HEK293 (cell line): ENCODE results near the gene ABHD4.

Experiments
- CTCF ChIA-PET: fragments of 350-600 bp; formaldehyde crosslinking; extraction: SDS; loops from one replicate; lab custom pipeline; 2021; ENCODE audit warnings: antibody characterized with exemption; lab: Yijun Ruan, JAX
- POLR2A ChIA-PET: fragments of 300-600 bp; formaldehyde crosslinking; extraction: SDS; loops from one replicate; lab custom pipeline; 2020; ENCODE audit warnings: antibody characterized with exemption, inconsistent platforms; lab: Yijun Ruan, JAX
- H3K27ac ChIP-seq: fragments of 200-500 bp; sonication (Bioruptor generic); 2 replicates; pipeline ENCODE4 v1.5.1; 2014; ENCODE audit warnings: low read depth, low read length, control low read depth, inconsistent platforms; ENCODE audit errors: extremely low read depth
- H3K36me3 ChIP-seq, 2 experiments: fragments of 200-500 bp in 1 of 2; sonication (Bioruptor generic) in 1 of 2; 1 replicate in 1 of 2; 2 replicates in 1 of 2; pipeline ENCODE4 v1.5.1; 2014 to 2017; ENCODE audit warnings: inconsistent platforms in 2 of 2, low read length in 2 of 2; ENCODE audit not compliant: control insufficient read depth in 2 of 2, insufficient read depth in 1 of 2
- H3K4me1 ChIP-seq: fragments of 200-500 bp; sonication (Bioruptor generic); 2 replicates; pipeline ENCODE4 v1.5.1; 2014; ENCODE audit warnings: mild to moderate bottlenecking, low read length, inconsistent platforms; ENCODE audit not compliant: control insufficient read depth, insufficient read depth
- H3K4me3 ChIP-seq: 2 replicates; pipeline ENCODE4 v1.5.1; 2011; ENCODE audit warnings: low read depth, mild to moderate bottlenecking, control low read depth, low read length, moderate library complexity
- H3K9me3 ChIP-seq: fragments of 200-500 bp; sonication (Bioruptor generic); 2 replicates; pipeline ENCODE4 v1.5.1; 2014; ENCODE audit warnings: low read depth, low read length, inconsistent platforms; ENCODE audit not compliant: control insufficient read depth, insufficient read depth
- BCL11B ChIP-seq: fragments of 450-650 bp; formaldehyde crosslinking; IDR thresholded peaks from 2 replicates; pipeline ENCODE4 v1.5.1; 2016; ENCODE audit warnings: low read depth, missing biosample characterization, missing genetic modification characterization
- GFI1B ChIP-seq: fragments of 450-650 bp; formaldehyde crosslinking; IDR thresholded peaks from 2 replicates; pipeline ENCODE4 v1.5.1; 2016; ENCODE audit warnings: missing biosample characterization, missing genetic modification characterization
- KLF16 ChIP-seq: fragments of 450-650 bp; formaldehyde crosslinking; IDR thresholded peaks from 2 replicates; pipeline ENCODE4 v1.5.1; 2017; ENCODE audit warnings: missing biosample characterization, missing genetic modification characterization
- KLF8 ChIP-seq: fragments of 450-650 bp; formaldehyde crosslinking; IDR thresholded peaks from 2 replicates; pipeline ENCODE4 v1.5.1; 2016; ENCODE audit warnings: missing biosample characterization, missing genetic modification characterization
- PRDM1 ChIP-seq: fragments of 450-650 bp; formaldehyde crosslinking; IDR thresholded peaks from 2 replicates; pipeline ENCODE4; 2016; ENCODE audit warnings: missing biosample characterization, missing genetic modification characterization
- SCRT2 ChIP-seq: fragments of 450-650 bp; formaldehyde crosslinking; IDR thresholded peaks from 2 replicates; pipeline ENCODE4 v1.5.1; 2016; ENCODE audit warnings: missing biosample characterization, missing genetic modification characterization
- SETDB1 ChIP-seq: IDR thresholded peaks from one replicate; pipeline ENCODE4 v1.6.1; 2017; ENCODE audit warnings: mild to moderate bottlenecking, low read length, moderate library complexity, mixed read lengths; ENCODE audit not compliant: insufficient read length
- YY2 ChIP-seq: fragments of 450-650 bp; formaldehyde crosslinking; IDR thresholded peaks from 2 replicates; pipeline ENCODE4 v1.5.1; 2016; ENCODE audit warnings: missing biosample characterization, missing genetic modification characterization
- ZFP37 ChIP-seq: fragments of 450-650 bp; formaldehyde crosslinking; IDR thresholded peaks from 2 replicates; pipeline ENCODE4 v1.5.1; 2016; ENCODE audit warnings: missing biosample characterization, missing genetic modification characterization
- ZNF10 ChIP-seq: fragments of 450-650 bp; formaldehyde crosslinking; IDR thresholded peaks from 2 replicates; pipeline ENCODE4 v1.5.1; 2017; ENCODE audit warnings: missing biosample characterization, missing genetic modification characterization
- ZNF114 ChIP-seq: fragments of 450-650 bp; formaldehyde crosslinking; IDR thresholded peaks from 2 replicates; pipeline ENCODE4 v1.5.0; 2017; ENCODE audit warnings: missing biosample characterization, missing genetic modification characterization
- ZNF133 ChIP-seq: fragments of 450-650 bp; formaldehyde crosslinking; IDR thresholded peaks from 2 replicates; pipeline ENCODE4 v1.5.1; 2016; ENCODE audit warnings: missing biosample characterization, missing genetic modification characterization
- ZNF138 ChIP-seq: fragments of 450-650 bp; formaldehyde crosslinking; IDR thresholded peaks from 2 replicates; pipeline ENCODE4 v1.5.1; 2016; ENCODE audit warnings: missing biosample characterization, missing genetic modification characterization, borderline replicate concordance
- ZNF211 ChIP-seq: fragments of 450-650 bp; formaldehyde crosslinking; IDR thresholded peaks from 2 replicates; pipeline ENCODE4 v1.5.1; 2016; ENCODE audit warnings: low read depth, missing biosample characterization, missing genetic modification characterization
- ZNF302 ChIP-seq: fragments of 450-650 bp; formaldehyde crosslinking; IDR thresholded peaks from 2 replicates; pipeline ENCODE4 v1.5.1; 2016; ENCODE audit warnings: missing biosample characterization, missing genetic modification characterization, low read depth
- ZNF585B ChIP-seq: fragments of 450-650 bp; formaldehyde crosslinking; IDR thresholded peaks from 2 replicates; pipeline ENCODE4 v1.5.1; 2016; ENCODE audit warnings: missing biosample characterization, missing genetic modification characterization
- ZNF600 ChIP-seq: fragments of 450-650 bp; formaldehyde crosslinking; IDR thresholded peaks from 2 replicates; pipeline ENCODE4 v1.5.1; 2016; ENCODE audit warnings: missing biosample characterization, missing genetic modification characterization
- ZNF610 ChIP-seq: fragments of 450-650 bp; formaldehyde crosslinking; IDR thresholded peaks from 2 replicates; pipeline ENCODE4 v1.5.1; 2016; ENCODE audit warnings: missing biosample characterization, missing genetic modification characterization, borderline replicate concordance
- ZNF664 ChIP-seq: fragments of 450-650 bp; formaldehyde crosslinking; IDR thresholded peaks from 2 replicates; pipeline ENCODE4 v1.5.1; 2016; ENCODE audit warnings: missing biosample characterization, missing genetic modification characterization
- ZNF670 ChIP-seq: fragments of 450-650 bp; formaldehyde crosslinking; IDR thresholded peaks from 2 replicates; pipeline ENCODE4 v1.5.1; 2016; ENCODE audit warnings: missing biosample characterization, missing genetic modification characterization, low read depth
- ZNF776 ChIP-seq: fragments of 450-650 bp; formaldehyde crosslinking; IDR thresholded peaks from 2 replicates; pipeline ENCODE4 v1.5.0; 2017; ENCODE audit warnings: missing biosample characterization, missing genetic modification characterization, borderline replicate concordance
- ZNF785 ChIP-seq: fragments of 450-650 bp; formaldehyde crosslinking; IDR thresholded peaks from 2 replicates; pipeline ENCODE4 v1.5.1; 2016; ENCODE audit warnings: missing biosample characterization, missing genetic modification characterization
- ZSCAN23 ChIP-seq: fragments of 450-650 bp; formaldehyde crosslinking; IDR thresholded peaks from 2 replicates; pipeline ENCODE4 v1.5.1; 2016; ENCODE audit warnings: missing biosample characterization, missing genetic modification characterization
- ZSCAN30 ChIP-seq: fragments of 450-650 bp; IDR thresholded peaks from 2 replicates; pipeline ENCODE4 v1.5.1; 2018; ENCODE audit warnings: missing biosample characterization, mild to moderate bottlenecking, missing genetic modification characterization, moderate library complexity
- ZSCAN5A ChIP-seq: fragments of 450-650 bp; formaldehyde crosslinking; IDR thresholded peaks from 2 replicates; pipeline ENCODE4 v1.5.1; 2016; ENCODE audit warnings: missing biosample characterization, missing genetic modification characterization
- TF ChIP-seq, protein P1 (sequence below): fragments of 450-650 bp; formaldehyde crosslinking; IDR thresholded peaks from 2 replicates; pipeline ENCODE4 v1.5.1; 2016; ENCODE audit warnings: missing biosample characterization, missing genetic modification characterization, borderline replicate concordance

Gene ABHD4

GRCh38 chr14:22602862-22603261, 4.8 kb downstream of the ABHD4 start (continued):
- no peak for TF ChIP-seq KLF8

DNA sequence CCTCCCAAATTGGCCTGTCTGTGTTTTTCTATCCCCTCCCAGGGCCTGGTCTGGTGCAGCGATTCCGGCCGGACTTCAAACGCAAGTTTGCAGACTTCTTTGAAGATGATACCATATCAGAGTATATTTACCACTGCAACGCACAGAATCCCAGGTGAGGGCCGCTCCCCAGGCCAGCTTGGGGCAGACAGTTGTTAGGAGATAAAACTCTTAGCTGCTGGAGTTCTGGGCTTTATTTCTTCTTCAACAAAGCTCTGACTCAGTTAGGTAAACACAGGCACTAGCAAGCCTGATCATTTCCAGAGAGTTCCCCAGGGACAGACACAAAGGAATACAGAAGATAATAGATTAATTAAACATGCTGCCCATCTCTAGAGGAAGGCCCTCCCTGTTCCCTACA, 8.3 kb downstream of the ABHD4 start:
- peaks cover 0 to 90% of the 10 kb centered on the region in 2 experiments; a peak in 2 of 3 replicates for H3K36me3 ChIP-seq
- ChIA-PET POLR2A (interaction anchor here (1.4 kb wide), 1 partner anchor 17 kb away, joined by 4 read pairs; the partner anchor contains the start of gene DAD1), CTCF (interaction anchor here (0.8 to 1.1 kb wide), 2 partner anchors 36 to 246 kb away, joined by 3 read pairs; no protein-coding TSS in a partner anchor)
- no peak for TF ChIP-seq ZFP37 (tag by site-specific recombination)
- no peak for TF ChIP-seq ZNF776 (tag by site-specific recombination)
- TF ChIP-seq ZNF610 (tag by site-specific recombination): no peak
- no peak for TF ChIP-seq ZNF585B (tag by site-specific recombination)
- no peak for TF ChIP-seq SETDB1
- TF ChIP-seq ZNF785: no peak
- TF ChIP-seq ZNF211 (tag by site-specific recombination): no peak
- TF ChIP-seq ZNF670 (tag by site-specific recombination): no peak
- no peaks in the 10 kb centered on the region for H3K4me1 ChIP-seq
- no peaks in the 10 kb centered on the region for H3K9me3 ChIP-seq
- H3K27ac ChIP-seq: no peak overlapping the region
- no peak overlapping the region for H3K4me3 ChIP-seq

- no peaks in the 10 kb centered on the region for H3K4me1 ChIP-seq
- ChIA-PET POLR2A (interaction anchor here (1.7 kb wide), 1 partner anchor 9 kb away, joined by 6 read pairs; the partner anchor contains the start of gene ABHD4), CTCF (interaction anchor here (0.7 kb wide), 1 partner anchor 17 kb away, joined by 3 read pairs; no protein-coding TSS in a partner anchor)
- no peak overlapping the region for H3K4me3 ChIP-seq
- no peak overlapping the region for H3K27ac ChIP-seq
- no peaks in the 10 kb centered on the region for H3K9me3 ChIP-seq
- peaks cover 0 to 87% of the 10 kb centered on the region in 2 experiments; a peak in 2 of 3 replicates for H3K36me3 ChIP-seq
- TF ChIP-seq ZNF114 (tag by site-specific recombination): no peak
- no peak for TF ChIP-seq ZNF670 (tag by site-specific recombination)
- TF ChIP-seq ZNF138 (tag by site-specific recombination): no peak
- no peak for TF ChIP-seq ZNF664 (tag by site-specific recombination)
- TF ChIP-seq ZNF10 (tag by site-specific recombination): no peak
- TF ChIP-seq GFI1B: no peak
- no peak for TF ChIP-seq ZNF302 (tag by site-specific recombination)
Observed at GRCh38 chr14:22607291-22607690, 9.2 kb downstream of the ABHD4 start.

DNA sequence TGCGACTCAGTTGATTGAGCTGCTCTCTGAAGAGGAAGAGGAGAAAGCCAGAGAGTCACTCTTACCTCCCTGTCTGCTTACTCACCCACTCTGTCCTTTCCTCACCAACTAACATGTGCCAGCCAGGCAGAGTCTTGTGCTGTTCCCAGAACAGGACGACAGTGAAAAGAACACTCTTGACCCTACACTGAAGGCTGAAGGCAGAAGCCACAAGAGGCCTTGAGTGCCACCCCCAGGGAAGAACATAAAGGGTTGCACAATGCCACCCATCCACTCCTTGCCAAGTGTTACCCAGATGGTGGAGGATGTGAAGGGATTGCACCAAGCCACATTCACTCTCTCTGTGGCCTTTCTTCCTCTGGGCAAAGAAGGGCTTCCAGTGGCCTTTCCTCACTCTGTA, 12.8 kb downstream of the ABHD4 start:
- ChIA-PET POLR2A (no interaction called here), CTCF (no interaction called here)
- Histone ChIP-seq H3K27ac (no peak overlapping the region), H3K4me1 (0 out of 2 replicates have a peak, but pooled peaks cover 2% of the 10 kb centered on the region), H3K36me3 (peaks cover 0 to 59% of the 10 kb centered on the region in 2 experiments; a peak in 1 of 3 replicates), H3K4me3 (no peak overlapping the region), H3K9me3 (no peaks in the 10 kb centered on the region)
- TF ChIP-seq SCRT2 (tag by site-specific recombination): no peak
- TF ChIP-seq ZSCAN5A (tag by site-specific recombination): no peak
- TF ChIP-seq ZNF133 (tag by site-specific recombination): no peak
- TF ChIP-seq ZSCAN23 (tag by site-specific recombination): no peak
- TF ChIP-seq PRDM1 (tag by site-specific recombination): no peak
- no peak for TF ChIP-seq ZSCAN30 (tag by site-specific recombination)
- no peak for TF ChIP-seq ZNF600 (tag by site-specific recombination)
- TF ChIP-seq YY2 (tag by site-specific recombination): no peak
- TF ChIP-seq, protein P1, sequence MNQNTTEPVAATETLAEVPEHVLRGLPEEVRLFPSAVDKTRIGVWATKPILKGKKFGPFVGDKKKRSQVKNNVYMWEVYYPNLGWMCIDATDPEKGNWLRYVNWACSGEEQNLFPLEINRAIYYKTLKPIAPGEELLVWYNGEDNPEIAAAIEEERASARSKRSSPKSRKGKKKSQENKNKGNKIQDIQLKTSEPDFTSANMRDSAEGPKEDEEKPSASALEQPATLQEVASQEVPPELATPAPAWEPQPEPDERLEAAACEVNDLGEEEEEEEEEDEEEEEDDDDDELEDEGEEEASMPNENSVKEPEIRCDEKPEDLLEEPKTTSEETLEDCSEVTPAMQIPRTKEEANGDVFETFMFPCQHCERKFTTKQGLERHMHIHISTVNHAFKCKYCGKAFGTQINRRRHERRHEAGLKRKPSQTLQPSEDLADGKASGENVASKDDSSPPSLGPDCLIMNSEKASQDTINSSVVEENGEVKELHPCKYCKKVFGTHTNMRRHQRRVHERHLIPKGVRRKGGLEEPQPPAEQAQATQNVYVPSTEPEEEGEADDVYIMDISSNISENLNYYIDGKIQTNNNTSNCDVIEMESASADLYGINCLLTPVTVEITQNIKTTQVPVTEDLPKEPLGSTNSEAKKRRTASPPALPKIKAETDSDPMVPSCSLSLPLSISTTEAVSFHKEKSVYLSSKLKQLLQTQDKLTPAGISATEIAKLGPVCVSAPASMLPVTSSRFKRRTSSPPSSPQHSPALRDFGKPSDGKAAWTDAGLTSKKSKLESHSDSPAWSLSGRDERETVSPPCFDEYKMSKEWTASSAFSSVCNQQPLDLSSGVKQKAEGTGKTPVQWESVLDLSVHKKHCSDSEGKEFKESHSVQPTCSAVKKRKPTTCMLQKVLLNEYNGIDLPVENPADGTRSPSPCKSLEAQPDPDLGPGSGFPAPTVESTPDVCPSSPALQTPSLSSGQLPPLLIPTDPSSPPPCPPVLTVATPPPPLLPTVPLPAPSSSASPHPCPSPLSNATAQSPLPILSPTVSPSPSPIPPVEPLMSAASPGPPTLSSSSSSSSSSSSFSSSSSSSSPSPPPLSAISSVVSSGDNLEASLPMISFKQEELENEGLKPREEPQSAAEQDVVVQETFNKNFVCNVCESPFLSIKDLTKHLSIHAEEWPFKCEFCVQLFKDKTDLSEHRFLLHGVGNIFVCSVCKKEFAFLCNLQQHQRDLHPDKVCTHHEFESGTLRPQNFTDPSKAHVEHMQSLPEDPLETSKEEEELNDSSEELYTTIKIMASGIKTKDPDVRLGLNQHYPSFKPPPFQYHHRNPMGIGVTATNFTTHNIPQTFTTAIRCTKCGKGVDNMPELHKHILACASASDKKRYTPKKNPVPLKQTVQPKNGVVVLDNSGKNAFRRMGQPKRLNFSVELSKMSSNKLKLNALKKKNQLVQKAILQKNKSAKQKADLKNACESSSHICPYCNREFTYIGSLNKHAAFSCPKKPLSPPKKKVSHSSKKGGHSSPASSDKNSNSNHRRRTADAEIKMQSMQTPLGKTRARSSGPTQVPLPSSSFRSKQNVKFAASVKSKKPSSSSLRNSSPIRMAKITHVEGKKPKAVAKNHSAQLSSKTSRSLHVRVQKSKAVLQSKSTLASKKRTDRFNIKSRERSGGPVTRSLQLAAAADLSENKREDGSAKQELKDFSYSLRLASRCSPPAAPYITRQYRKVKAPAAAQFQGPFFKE (tag by site-specific recombination): no peak
- no peak for TF ChIP-seq BCL11B (tag by site-specific recombination)
- no peak for TF ChIP-seq KLF16 (tag by site-specific recombination)
